Embryonic facial prominence (tissue), 1 donor: ENCODE results near the gene CCSER2.

ENCODE experiments used
- DNase-seq: peaks from one replicate; pipeline ENCODE4 v3.0.0-alpha.2; 2016; ENCODE audit errors: extremely low spot score

CCSER2 gene

DNA sequence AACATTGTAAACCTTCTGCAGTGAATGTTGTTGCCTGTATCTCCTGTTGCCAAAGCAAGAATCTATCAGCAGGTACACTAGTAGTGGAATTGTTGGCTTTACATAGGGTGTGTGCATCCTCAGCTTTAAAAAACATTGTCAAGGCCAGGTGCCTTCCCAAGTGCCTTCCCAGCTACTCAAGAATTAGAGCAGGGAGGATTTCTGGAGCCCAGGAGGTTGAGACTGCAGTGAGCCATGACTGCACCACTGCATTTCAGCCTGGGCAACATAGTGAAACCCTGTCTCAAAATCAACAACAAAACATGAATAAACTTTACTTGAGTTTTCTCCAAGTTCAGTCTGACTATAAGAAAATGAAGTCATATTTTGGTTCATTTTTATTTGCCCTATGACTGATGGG lies 217.3 kb downstream of the CCSER2 start:
- no peak for DNase-seq

DNA sequence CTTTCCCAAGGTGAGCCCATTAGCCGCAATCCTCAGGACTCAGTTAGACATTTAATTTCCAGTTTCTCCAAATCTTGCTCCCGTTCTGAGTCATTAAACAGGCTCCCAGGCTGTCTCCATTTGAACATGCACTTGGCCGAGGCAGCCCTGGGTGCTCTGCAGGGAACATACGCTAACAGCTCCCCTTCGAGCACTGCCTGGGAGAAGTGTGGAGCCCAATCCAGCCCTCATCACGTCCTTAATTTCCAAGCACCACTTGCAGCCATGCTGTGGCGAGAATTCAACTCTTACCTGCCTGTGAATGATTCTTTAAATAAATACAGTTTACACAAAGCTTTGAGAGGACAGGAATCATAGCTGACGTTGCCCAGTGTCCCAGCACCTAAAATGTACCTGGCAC lies 218.2 kb downstream of the CCSER2 start:
- no peak for DNase-seq

GRCh38 chr10:84547616-84548015 lies 219.2 kb downstream of the CCSER2 start:
- no peak for DNase-seq

DNA sequence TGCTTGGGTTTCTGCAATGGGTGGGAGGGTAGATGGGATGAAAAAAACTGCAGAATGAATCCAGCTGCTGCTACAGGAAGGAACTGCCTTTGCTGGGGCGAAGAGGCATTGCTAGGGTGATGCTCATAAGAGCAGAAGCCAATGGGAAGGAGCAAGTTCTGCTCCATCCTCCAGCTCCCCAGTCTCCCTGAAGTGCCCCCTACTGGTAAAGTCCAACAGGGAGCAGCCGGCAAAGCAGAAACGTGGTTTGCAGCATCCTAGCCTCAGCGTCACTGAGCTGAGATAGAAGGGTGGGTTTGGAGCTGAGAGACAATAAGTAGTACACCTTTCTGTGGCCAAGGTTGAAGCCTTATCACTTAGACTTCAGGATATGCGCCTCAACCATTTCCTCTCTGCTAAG lies 220.5 kb downstream of the CCSER2 start:
- DNase-seq = no peak

DNA sequence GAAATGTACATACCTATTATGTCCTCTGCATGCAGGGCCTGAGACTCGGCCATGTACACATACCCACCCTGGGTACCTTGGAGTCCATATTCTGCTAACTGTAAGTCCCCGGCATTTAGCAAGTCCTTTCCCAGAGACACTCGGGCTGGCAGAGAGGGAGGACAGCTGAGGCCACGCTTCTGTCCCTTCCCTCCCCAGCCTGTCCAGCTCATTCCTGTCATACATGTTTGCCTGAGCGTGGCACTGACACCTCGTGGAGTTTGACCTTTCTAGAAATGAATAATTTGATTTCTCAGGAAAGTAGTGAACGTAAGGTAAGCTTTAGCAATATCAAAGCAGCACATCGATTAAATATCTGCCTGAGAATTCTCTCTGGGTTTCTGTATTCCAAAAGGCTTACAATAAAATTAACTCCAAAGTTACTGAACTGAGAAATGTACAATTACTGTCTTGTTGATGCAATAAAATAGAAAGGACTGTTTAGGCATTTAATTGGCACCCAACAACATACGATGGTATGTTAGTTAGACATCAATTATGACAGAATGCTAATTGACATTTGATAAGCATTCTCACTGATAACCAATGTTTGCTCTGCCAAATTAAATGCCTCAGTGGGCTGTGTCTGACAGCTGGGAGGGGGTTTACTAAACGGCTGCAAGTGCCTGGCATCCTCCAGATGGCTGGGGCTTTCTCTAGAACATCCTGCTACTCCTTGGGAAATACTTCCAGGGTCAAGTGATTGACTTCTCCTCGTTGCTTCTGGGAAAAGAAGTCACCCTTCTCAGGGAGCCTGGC lies 221.2 kb downstream of the CCSER2 start:
- DNase-seq = no peak

GRCh38 chr10:84550756-84551436 lies 222.5 kb downstream of the CCSER2 start:
- no peak for DNase-seq

DNA sequence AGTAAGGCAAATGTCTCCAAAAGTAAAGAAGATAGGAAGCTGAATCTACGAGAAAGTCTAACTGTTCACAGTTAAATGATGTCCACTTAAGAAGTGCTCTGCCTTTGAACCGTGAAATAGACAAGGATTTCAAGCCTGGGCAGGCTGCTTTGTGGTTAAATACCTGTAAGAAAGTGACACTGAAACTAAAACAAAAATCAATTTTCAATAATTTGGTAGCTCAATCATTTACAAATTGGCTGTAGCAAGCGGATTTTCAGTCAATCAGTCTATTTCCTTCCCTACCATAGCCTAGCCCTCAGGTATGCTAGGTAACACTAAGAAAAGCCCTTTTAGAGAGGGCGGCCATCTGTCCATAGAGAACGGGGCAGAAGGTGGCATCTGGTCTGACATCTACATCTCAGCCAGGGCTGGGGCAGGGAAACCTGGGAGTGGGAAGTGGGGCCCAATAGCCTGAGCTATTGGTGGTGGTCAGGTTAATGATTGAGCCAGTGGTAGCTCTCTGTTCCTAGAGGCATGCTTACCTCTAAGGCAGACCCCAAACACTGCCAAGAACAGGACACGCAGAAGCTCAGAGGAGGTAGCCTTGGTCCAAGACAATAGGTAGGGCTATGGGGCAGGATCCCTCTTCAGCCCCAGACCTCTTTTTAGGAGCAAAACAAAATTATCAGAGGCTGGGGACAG lies 223.2 kb downstream of the CCSER2 start:
- no peak for DNase-seq

GRCh38 chr10:84552478-84552877 lies 224.1 kb downstream of the CCSER2 start:
- no peak for DNase-seq

DNA sequence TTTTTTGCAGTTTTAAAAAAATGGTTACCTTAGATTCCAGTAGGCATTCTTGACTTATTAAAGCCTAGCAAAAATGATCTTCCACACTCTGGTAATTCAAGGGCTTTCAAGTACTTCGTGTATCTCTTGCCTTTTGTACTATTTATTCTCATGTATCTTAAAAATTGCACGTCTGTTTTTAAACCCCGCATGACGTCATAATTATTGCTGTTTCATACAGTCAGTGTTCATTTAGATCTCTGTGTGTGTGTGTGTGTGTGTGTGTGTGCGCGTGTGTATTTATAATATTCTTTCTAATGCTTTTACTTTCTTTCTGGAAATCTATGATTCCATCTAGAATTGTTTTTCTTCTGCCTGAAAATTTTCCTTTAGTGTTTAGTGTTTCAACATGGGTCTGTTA lies 234.2 kb downstream of the CCSER2 start:
- no peak for DNase-seq

- DNase-seq = no peak
Measured at GRCh38 chr10:84563355-84563754, 235.0 kb downstream of the CCSER2 start.

DNA sequence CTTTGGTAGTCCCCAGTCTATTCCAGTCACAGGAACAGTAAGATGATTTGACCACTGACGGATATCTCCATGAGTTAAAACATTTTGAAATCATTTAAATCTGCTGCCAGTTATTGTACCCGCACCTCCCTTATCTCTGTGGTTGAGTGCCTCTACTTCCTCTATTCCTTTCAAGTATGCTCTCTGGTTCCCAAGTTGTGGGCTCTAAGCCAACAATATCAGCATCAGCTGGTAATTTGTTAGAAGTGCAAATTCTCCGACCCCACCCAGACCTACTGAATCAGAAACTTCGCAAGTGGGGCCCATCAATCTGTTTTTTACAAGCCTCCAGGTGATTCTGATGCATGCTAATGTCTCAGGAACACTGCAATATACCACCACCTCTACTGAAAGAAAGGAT lies 235.5 kb downstream of the CCSER2 start:
- DNase-seq = no peak

DNA sequence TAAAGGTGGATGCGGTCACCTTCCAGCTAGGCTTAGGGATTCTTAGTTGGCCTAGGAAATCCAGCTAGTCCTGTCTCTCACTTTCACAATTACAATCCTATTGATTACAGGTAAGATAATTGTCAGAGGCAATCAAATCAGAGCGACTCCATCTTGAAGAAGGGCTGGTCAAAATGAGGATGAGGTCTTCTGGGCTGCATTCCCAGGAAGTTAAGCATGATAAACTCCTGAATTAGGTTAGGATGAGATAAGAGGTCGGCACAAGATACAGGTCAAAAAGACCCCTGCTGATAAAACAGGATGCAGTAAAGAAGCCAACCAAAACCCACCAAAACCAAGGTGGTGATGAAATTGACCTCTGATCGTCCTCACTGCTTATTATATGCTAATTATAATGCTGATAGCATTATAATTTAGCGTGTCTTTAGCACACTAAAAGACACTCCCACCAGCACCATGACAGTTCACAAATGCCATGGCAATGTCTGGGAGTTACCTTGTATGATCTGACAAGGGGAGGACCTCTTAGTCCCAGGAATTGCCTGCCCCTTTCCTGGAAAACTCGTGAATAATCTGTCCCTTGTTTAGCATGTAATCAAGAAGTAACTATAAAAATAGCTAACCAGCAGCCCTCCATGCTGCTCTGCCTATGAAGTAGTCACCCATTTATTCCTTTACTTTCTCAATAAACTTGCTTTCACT lies 237.6 kb downstream of the CCSER2 start:
- no peak for DNase-seq

DNA sequence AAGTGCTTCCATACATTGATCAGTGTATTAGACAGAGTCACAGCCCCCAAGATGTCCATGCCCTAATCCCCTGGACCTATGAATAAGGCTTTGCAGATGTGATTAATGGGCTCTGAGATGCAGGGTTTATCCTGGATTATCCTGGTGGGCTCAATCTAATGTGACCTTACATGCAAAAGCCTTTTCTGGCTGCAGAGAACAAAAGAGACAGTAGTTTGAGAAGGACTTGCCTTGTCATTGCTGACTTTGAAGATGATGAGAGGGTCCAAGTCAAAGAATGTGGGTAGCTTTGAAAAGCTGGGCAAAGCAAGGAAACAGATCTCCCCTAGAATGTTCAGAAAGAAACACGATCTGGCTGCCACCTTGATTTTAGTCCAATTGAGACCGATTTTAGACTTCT lies 238.7 kb downstream of the CCSER2 start:
- DNase-seq = no peak
